Left lung (tissue), 10 donors: ENCODE results near the gene DUS1L. TPM values are rescaled to one million over a fixed set of nuclear protein-coding genes. Genes with fewer than 3 reads are reported as not detected.
A peak's percentile ranks its signal among the peaks of the same experiment; 100 is the strongest.
"Not testable (repeated sequence)": the region's sequence is repeated elsewhere in the genome, so short reads cannot be mapped to it uniquely, and the experiment has no call there.

Experiments
- ATAC-seq: fragments of 200-7000 bp; cut with Tn5 transposase; one replicate; pipeline ENCODE4 v1.9.1; 2020; ENCODE audit warnings: moderate library complexity
- DNase-seq, 4 donors: peaks; one replicate each; pipeline ENCODE4 v3.0.0-alpha.2; 2013 to 2020
- H3K27ac ChIP-seq, 2 donors: fragments of 200-600 bp; sonication (generic) in 1 of 2; one replicate each; pipeline versions ENCODE4 v1.5.0 to v1.8.0; 2020 to 2021
- H3K27me3 ChIP-seq, 2 donors: fragments of 200-600 bp; sonication (generic) in 1 of 2; one replicate each; pipeline versions ENCODE4 v1.5.0 to v1.8.0; 2020 to 2021
- H3K36me3 ChIP-seq, 2 donors: fragments of 200-600 bp; sonication (generic) in 1 of 2; one replicate each; pipeline versions ENCODE4 v1.5.0 to v1.8.0; 2020 to 2021
- H3K4me1 ChIP-seq, 2 donors: fragments of 200-600 bp; one replicate each; pipeline ENCODE4 v1.8.0; 2021
- H3K4me3 ChIP-seq, 2 donors: fragments of 200-600 bp; sonication (generic) in 1 of 2; one replicate each; pipeline versions ENCODE4 v1.5.0 to v1.8.0; 2020 to 2021; ENCODE audit warnings: mild to moderate bottlenecking in 1 of 2
- H3K9me3 ChIP-seq, 2 donors: fragments of 200-600 bp; sonication (generic) in 1 of 2; one replicate each; pipeline versions ENCODE4 v1.5.0 to v1.8.0; 2020 to 2021
- intact Hi-C, 2 donors: fragments of 100-400 bp; cut with DNase I; formaldehyde crosslinking; loops; one replicate each; pipeline versions ENCODE4 v1.11.2 to v1.14.2; 2022
- polyA plus RNA-seq, 6 donors: library from polyadenylated mRNA; unstranded; fragments of 120-200 nt; gene quantifications; one replicate each; pipeline ENCODE4 v1.2.1, GENCODE V29; 2013; ENCODE audit not compliant: insufficient read length in 6 of 6
- total RNA-seq, 2 donors: library from RNA; stranded (reverse); fragmentation: NEBNext Ultra II Directional; extraction: Animal tissue kit (Norgen Biotek cat#: 25700); gene quantifications; one replicate each; pipeline ENCODE4 v1.2.1, GENCODE V29; 2021
- TF ChIP-seq, protein P1 (sequence below), 2 donors: fragments of 200-600 bp; sonication (generic) in 1 of 2; IDR thresholded peaks; one replicate each; pipeline versions ENCODE4 v1.5.0 to v1.8.0; 2021; ENCODE audit warnings: antibody characterized with exemption in 2 of 2
- donor health status: DM: no; HTN: yes; CAD: no.
- donor health status: DM: no; HTN: no; CAD: no.

DUS1L gene
- total and polyA plus RNA-seq, 8 donors: 55.7 to 103 (median 74.0) TPM

DNA sequence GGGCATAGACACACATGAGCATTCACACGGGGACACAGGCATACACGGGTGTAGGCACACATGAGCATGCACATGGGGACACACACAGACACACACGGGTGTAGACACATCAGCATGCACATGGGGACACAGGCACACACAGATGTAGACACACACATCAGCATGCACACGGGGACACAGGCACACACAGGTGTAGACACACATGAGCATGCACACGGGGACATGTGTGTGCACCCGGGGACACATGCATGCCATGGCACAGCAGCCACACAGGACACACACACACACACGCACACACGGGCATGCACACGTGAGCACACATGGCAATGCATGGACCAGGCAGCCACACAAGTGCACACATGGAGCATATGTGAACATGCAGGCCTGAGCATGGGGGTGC lies 23.0 kb downstream of the DUS1L start:
- intact Hi-C loops: no loop called here
- ATAC-seq: no peak
- Histone ChIP-seq H3K27ac (no peak overlapping the region), H3K4me3 (no peak overlapping the region), H3K9me3 (no peaks in the 10 kb centered on the region), H3K36me3 (peaks cover 0 to 13% of the 10 kb centered on the region in 2 donors), H3K27me3 (no peaks in the 10 kb centered on the region), H3K4me1 (peaks cover 4 to 9% of the 10 kb centered on the region in 2 donors)
- no peak for DNase-seq
- TF ChIP-seq, protein P1, sequence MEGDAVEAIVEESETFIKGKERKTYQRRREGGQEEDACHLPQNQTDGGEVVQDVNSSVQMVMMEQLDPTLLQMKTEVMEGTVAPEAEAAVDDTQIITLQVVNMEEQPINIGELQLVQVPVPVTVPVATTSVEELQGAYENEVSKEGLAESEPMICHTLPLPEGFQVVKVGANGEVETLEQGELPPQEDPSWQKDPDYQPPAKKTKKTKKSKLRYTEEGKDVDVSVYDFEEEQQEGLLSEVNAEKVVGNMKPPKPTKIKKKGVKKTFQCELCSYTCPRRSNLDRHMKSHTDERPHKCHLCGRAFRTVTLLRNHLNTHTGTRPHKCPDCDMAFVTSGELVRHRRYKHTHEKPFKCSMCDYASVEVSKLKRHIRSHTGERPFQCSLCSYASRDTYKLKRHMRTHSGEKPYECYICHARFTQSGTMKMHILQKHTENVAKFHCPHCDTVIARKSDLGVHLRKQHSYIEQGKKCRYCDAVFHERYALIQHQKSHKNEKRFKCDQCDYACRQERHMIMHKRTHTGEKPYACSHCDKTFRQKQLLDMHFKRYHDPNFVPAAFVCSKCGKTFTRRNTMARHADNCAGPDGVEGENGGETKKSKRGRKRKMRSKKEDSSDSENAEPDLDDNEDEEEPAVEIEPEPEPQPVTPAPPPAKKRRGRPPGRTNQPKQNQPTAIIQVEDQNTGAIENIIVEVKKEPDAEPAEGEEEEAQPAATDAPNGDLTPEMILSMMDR (IDR thresholded peaks at IDR 0.05): no peak

DNA sequence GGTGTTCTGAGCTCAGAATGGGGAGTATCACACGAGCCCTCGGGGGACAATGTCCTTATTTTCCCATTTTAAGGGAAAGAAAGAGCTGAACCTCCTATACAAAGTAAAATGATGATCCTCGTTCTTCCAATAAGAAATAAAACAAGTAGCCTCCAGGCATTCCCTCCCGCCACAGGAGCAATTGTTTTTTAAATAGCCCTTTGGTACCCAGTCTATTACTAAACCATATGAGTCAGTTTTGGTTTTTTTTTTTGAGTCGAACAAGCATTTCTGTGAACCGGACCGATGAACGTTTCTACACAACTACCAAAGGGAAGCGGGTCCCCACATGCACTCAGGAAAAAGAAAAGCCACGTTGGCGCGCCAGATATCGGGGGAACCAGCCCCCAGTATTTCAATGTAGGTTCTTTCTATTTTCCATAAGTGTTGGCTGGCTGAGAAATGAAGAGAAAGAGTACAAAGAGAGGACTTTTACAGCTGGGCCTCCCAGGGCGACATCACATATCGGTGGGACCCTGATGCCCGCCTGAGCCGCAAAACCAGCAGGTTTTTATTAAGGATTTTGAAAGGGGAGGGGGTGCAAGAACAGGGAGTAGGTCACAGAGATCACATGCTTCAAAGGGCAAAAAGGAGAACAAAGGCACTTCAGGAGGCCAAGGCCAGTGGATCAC lies 24.3 kb downstream of the DUS1L start:
- H3K4me3 ChIP-seq: no peak overlapping the region
- no peak overlapping the region for H3K27ac ChIP-seq
- intact Hi-C loops: no loop called here
- no peaks in the 10 kb centered on the region for H3K27me3 ChIP-seq
- no peaks in the 10 kb centered on the region for H3K9me3 ChIP-seq
- H3K36me3 ChIP-seq: no peaks in the 10 kb centered on the region
- H3K4me1 ChIP-seq: peaks cover 10 to 19% of the 10 kb centered on the region in 2 donors
- TF ChIP-seq, protein P1 (IDR thresholded peaks at IDR 0.05): no peak
- DNase-seq: no peak
- no peak for ATAC-seq

- Histone ChIP-seq H3K4me3 (no peak overlapping the region), H3K27me3 (no peaks in the 10 kb centered on the region), H3K27ac (no peak overlapping the region), H3K4me1 (peaks cover 13 to 26% of the 10 kb centered on the region in 2 donors), H3K36me3 (no peaks in the 10 kb centered on the region), H3K9me3 (no peaks in the 10 kb centered on the region)
- ATAC-seq (no peak), DNase-seq (no peak)
- intact Hi-C loops: no loop called here
- TF ChIP-seq, protein P1 (IDR thresholded peaks at IDR 0.05): no peak
Observed at GRCh38 chr17:82039695-82040299, 25.8 kb downstream of the DUS1L start.

DNA sequence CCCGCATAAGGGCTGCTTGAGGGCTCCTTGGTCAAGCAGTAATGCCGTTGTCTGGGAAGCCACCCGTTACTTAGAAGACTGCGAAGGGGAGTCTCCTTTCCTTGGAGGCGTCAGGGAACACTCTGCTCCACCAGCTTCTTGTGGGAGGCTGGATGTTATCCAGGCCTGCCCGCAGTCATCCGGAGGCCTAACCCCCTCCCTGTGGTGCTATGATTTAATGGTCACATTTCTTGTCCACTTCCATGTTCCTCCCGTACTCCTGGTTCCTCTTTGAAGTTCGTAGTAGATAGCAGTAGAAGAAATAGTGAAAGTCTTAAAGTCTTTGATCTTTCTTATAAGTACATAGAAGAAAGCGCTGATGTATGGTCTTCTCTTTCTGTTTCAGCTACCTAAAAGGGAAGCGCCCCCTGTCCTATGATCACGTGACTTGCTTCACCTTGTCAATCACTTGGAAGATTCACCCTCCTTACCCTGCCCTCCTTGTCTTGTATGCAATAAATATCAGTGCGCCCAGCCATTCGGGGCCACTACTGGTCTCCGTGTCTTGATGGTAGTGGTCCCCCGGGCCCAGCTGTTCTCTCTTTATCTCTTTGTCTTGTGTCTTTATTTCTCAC lies 26.7 kb downstream of the DUS1L start:
- intact Hi-C loops: not testable (repeated sequence)

GRCh38 chr17:82037889-82038195 lies 27.8 kb downstream of the DUS1L start:
- H3K36me3 ChIP-seq: no peaks in the 10 kb centered on the region
- H3K27ac ChIP-seq: peak overlapping the region; percentile 96
- intact Hi-C loops: no loop called here
- H3K4me1 ChIP-seq: peaks cover 13 to 27% of the 10 kb centered on the region in 2 donors
- H3K9me3 ChIP-seq: no peaks in the 10 kb centered on the region
- peaks cover 0 to under 1% of the 10 kb centered on the region in 2 donors for H3K27me3 ChIP-seq
- peak overlapping the region; percentile 67 to 78 for H3K4me3 ChIP-seq
- DNase-seq (no peak), ATAC-seq (no peak)
- TF ChIP-seq, protein P1 (IDR thresholded peaks at IDR 0.05): no peak

More for the DNA sequence above, 26.7 kb downstream of the DUS1L start:
- DNase-seq, ATAC-seq, H3K27ac ChIP-seq, H3K27me3 ChIP-seq, H3K4me3 ChIP-seq, H3K36me3 ChIP-seq, H3K9me3 ChIP-seq: not testable (repeated sequence)
- H3K4me1 ChIP-seq: peaks cover 13 to 26% of the 10 kb centered on the region in 2 donors
